Measurements from ENCODE around the gene KLRC4.

KLRC4 gene

GRCh38 chr12:10368206-10369171 lies 41.1 kb downstream of the KLRC4 start:
- peak; percentile 60 for DNase-seq (ENCODE audit: low spot score)

DNA sequence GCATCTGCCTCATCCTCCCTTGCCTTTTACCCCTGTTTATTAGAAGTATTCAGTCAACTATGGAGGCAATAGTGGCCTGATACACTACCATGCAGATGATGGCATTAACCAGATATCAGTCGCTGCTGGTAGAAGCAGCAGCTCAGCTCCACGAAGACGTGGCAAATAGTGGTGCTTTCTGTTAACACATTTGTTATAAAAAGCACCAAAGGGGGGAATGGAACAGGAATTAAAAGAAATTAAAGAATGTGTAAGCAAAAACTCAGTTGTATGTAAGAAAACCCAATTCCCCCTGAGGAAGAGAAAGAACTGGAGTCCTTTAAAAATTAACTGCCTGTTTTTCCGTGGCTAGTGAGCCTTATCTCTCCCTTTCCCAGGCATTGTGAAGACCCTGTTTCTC lies 41.8 kb downstream of the KLRC4 start:
- peak; percentile 48 for DNase-seq (ENCODE audit: low spot score)

- peak; percentile 72 for DNase-seq (ENCODE audit: low spot score)
Measured at GRCh38 chr12:10366875-10367274, 42.7 kb downstream of the KLRC4 start.

DNA sequence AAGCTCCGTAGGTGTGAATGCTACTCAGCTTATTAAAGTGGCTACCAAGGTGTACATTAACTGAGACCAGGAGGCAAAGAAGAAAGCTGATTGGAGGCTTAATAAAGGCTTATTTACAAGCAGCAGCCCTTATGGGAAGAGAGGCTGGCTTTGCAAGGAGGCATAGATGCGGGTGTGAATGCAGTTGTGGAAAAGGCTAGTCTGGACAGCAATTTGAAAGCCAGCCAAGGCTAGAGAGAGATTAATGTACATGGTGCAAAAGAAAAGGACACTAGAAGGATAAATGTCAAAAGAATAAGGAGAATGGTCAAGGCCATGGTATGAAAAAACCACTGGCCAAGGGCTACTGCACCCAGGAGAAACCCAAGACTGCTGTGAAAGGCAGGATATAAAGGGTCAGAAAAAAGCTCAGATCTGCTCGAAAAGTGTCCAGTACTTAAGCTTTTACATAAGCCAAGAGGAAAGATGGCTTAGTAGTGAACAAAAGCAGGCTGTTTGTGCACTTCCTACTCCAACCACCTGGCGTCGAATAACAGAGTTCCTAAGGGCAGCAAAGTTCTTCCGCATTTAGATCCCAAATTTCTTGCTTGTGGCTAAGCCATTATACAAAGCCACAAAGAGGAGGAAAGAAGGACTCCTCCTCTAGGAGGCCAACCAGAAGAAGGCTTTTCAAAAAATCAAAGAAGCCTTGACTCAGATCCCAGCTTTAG lies 43.7 kb downstream of the KLRC4 start:
- peak; percentile 75 for DNase-seq (ENCODE audit: low spot score)

DNA sequence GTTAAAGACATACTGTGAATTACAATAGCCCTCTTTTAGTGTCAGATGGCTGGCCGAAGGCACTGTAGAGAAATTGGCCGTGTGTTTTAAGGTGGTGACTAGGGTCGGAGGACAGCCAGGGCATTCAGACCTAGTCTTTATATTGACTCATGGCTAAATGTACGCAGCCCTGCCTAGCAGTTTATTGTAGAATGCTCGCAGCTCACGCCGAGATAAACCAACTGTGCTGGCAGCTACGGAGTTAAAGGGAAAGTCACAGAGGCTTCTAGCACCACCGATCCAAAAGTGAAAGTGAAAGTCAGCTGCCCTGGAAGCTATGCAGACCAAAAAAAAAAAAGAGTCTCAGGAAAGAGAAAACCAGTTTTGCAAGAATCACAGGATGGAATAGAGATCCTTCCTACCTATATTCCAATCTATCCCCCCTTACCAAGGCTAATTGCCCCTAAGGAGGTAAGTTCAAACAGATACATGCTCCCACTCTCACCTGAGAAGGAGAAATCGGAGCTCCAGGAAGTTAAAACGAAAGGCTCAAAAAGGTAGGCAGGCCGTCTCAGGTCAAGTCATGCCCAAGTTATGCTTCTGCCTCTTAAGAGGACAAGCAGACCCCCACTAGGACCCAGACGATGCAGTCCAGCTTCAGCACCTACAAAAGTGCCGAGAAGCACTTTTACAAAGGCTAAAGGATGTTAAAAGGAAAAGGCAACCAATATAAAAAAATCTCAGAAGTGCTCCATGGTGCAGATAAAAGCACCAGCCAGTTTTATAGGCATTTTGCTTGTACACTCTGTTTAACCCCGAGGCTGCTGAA lies 44.5 kb downstream of the KLRC4 start:
- DNase-seq (ENCODE audit: low spot score) = peak; percentile 87

GRCh38 chr12:10363914-10364814 lies 45.4 kb downstream of the KLRC4 start:
- peak; percentile 80 for DNase-seq (ENCODE audit: low spot score)

GRCh38 chr12:10363658-10363913 lies 46.0 kb downstream of the KLRC4 start:
- no peak for DNase-seq (ENCODE audit: low spot score)

DNA sequence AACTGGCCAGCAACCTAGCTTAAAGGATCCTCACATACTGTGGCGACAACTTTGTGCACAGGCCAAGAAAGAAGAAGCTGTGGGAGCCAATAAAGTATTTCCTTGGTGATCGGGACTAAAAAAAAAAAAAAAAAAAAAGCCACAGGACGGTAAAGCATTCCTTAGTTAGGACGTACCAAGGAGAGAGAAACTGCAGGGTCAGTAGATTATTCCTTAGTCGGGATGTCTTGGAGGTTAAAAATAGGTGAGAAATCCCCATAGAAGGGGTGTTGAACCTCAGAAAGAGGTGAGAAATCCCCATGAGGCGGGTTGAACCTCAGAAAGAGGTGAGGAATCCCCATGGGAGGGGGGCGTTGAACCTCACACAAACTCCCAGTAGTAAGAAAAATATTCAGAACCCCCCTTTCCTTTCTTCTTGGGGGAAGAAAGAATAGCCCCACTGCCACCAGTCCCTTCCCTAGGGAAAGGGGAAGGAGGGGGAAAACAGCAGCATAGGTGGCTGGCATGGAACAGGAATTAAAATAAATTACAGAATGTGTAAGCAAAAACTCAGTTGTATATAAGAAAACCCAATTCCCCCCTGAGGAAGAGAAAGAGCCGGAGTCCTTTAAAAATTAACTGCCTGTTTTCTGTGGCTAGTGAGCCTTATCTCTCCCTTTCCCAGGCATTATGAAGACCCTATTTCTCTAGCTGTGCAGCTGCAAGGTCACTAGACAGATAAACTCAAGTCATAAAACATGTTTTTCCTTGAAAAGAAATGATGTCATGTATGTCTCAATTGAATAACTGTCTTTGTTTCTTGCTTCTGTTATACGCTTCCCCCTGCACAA lies 46.5 kb downstream of the KLRC4 start:
- peak; percentile 48 for DNase-seq (ENCODE audit: low spot score)

- DNase-seq (ENCODE audit: low spot score) = peak; percentile 9
Measured at GRCh38 chr12:10362325-10362724, 47.2 kb downstream of the KLRC4 start.

DNA sequence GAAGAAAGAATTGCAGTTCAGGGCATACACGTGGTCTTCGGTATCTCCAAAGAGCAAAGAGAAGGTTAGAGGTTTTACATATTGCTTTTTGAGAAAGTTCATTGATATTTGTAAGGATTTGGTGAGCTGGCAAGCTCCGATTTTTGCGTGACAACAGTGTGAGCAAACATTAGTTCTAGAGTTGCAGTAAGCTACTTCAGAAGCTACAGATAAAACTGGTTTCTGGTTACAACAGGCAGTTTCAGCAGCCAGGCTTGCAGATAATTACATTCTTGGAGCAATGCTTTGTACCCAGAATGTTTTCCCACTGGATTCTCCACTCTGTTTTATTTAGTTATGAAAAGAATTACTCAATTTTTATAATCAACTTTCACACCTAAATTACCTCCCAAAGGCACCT lies 47.9 kb downstream of the KLRC4 start:
- DNase-seq (ENCODE audit: low spot score) = peak; percentile 38

GRCh38 chr12:10361084-10361483 lies 48.5 kb downstream of the KLRC4 start:
- DNase-seq (ENCODE audit: low spot score) = peak; percentile 77

- no peak for DNase-seq (ENCODE audit: low spot score)
Measured at GRCh38 chr12:10358969-10359368, 50.6 kb downstream of the KLRC4 start.

- DNase-seq (ENCODE audit: low spot score) = no peak
Measured at GRCh38 chr12:10358131-10358530, 51.4 kb downstream of the KLRC4 start.
